Stomach (tissue), 4 donors: ENCODE results near the gene TRPM3.

Source experiments
- CTCF ChIP-seq, 7 experiments: fragments of 450-650 bp in 4 of 7; fragments of 200-600 bp in 3 of 7; sonication (generic) in 3 of 7; IDR thresholded peaks; one replicate each; pipeline ENCODE4 v1.5.1; 2016 to 2019; ENCODE audit warnings: antibody characterized with exemption in 7 of 7, control low read depth in 2 of 7, mild to moderate bottlenecking in 1 of 7
- POLR2A ChIP-seq, 4 donors: fragments of 450-650 bp; IDR thresholded peaks; one replicate each; pipeline ENCODE4 v1.6.1; 2016; ENCODE audit warnings: antibody characterized with exemption in 4 of 4, control low read depth in 2 of 4, mild to moderate bottlenecking in 1 of 4, moderate library complexity in 1 of 4
- POLR2AphosphoS5 ChIP-seq, 3 donors: sonication (generic); formaldehyde crosslinking; IDR thresholded peaks; one replicate each; pipeline ENCODE4 v1.6.1; 2016; ENCODE audit warnings: antibody characterized with exemption in 3 of 3

GRCh38 chr9:70856411-70856810, 265.0 kb downstream of the TRPM3 start:
- TF ChIP-seq CTCF (IDR thresholded peaks at IDR 0.05) (no peak), POLR2AphosphoS5 (IDR thresholded peaks at IDR 0.05) (no peak), POLR2A (IDR thresholded peaks at IDR 0.05) (no peak)
